Endothelial cell of umbilical vein (primary cell): ENCODE data around the gene FBXL2.

Experiments used
- CTCF ChIP-seq, 2 donors: IDR thresholded peaks; 1 replicate in 1 of 2; 2 replicates in 1 of 2; pipeline ENCODE4 v1.5.1; 2011; ENCODE audit warnings: low read length in 2 of 2, mild to moderate bottlenecking in 2 of 2, moderate library complexity in 2 of 2, control low read depth in 1 of 2, inconsistent platforms in 1 of 2, low read depth in 1 of 2; ENCODE audit not compliant: insufficient read depth in 1 of 2; ENCODE audit errors: extremely low read depth in 1 of 2
- EZH2 ChIP-seq: IDR thresholded peaks from 2 replicates; pipeline ENCODE4 v1.6.1; 2012; ENCODE audit warnings: borderline replicate concordance, low read depth, mild to moderate bottlenecking, moderate library complexity, low read length, inconsistent platforms; ENCODE audit not compliant: severe bottlenecking
- POLR2A ChIP-seq: IDR thresholded peaks from 2 replicates; pipeline ENCODE4 v1.6.1; 2012; ENCODE audit warnings: low read depth, mild to moderate bottlenecking, control low read depth, low read length

GRCh38 chr3:33334364-33334763 is 57.1 kb downstream of the FBXL2 start:
- no peak for TF ChIP-seq EZH2
- TF ChIP-seq CTCF (IDR thresholded peaks at IDR 0.05; ENCODE audit: extremely low read depth in 1 of 2, insufficient read depth in 1 of 2, low read depth in 1 of 2, low read length in 2 of 2), result no peak
- TF ChIP-seq POLR2A, result no peak
